GM23338 (cell line): Measurements from ENCODE around the gene GADL1. TPM values are rescaled to one million over a fixed set of nuclear protein-coding genes. Genes with fewer than 3 reads are reported as not detected.

ENCODE experiments used
- ATAC-seq: fragments of 200-7000 bp; cut with Tn5 transposase; 3 replicates; pipeline ENCODE4 v1.9.1; 2020
- DNase-seq: peaks from one replicate; pipeline ENCODE4 v3.0.0-alpha.2; 2015; ENCODE audit warnings: low spot score
- H2AFZ ChIP-seq: fragments of 200-600 bp; sonication (generic); 2 replicates; pipeline ENCODE4 v1.8.0; 2016; ENCODE audit warnings: antibody characterized with exemption, mild to moderate bottlenecking, moderate library complexity
- H3F3A ChIP-seq: fragments of 200-600 bp; sonication (generic); replicated peaks from 2 replicates; pipeline ENCODE4 v1.8.0; 2017; ENCODE audit warnings: antibody characterized with exemption, mixed run types, low read depth
- H3K27ac ChIP-seq: fragments of 200-600 bp; sonication (generic); 2 replicates; pipeline ENCODE4 v1.6.1; 2016; ENCODE audit warnings: low read depth
- H3K27me3 ChIP-seq: fragments of 200-600 bp; sonication (generic); 2 replicates; pipeline ENCODE4 v1.8.0; 2016; ENCODE audit warnings: mild to moderate bottlenecking, mixed run types, moderate library complexity; ENCODE audit not compliant: insufficient read depth
- H3K36me3 ChIP-seq: fragments of 200-600 bp; sonication (generic); 2 replicates; pipeline ENCODE4 v1.8.0; 2016; ENCODE audit warnings: mild to moderate bottlenecking; ENCODE audit not compliant: insufficient read depth
- H3K4me1 ChIP-seq: fragments of 200-600 bp; sonication (generic); 2 replicates; pipeline ENCODE4 v1.8.0; 2016; ENCODE audit warnings: mild to moderate bottlenecking, moderate library complexity; ENCODE audit not compliant: insufficient read depth
- H3K4me2 ChIP-seq: fragments of 200-600 bp; sonication (generic); 2 replicates; pipeline ENCODE4 v1.7.1; 2017; ENCODE audit warnings: mixed run types
- H3K4me3 ChIP-seq: fragments of 200-600 bp; sonication (generic); 2 replicates; pipeline ENCODE4 v1.6.1; 2016; ENCODE audit warnings: mixed run types
- H3K79me2 ChIP-seq: fragments of 200-600 bp; sonication (generic); replicated peaks from 2 replicates; pipeline ENCODE4 v1.8.0; 2017; ENCODE audit warnings: mild to moderate bottlenecking; ENCODE audit not compliant: insufficient read depth
- H3K9me2 ChIP-seq: fragments of 200-600 bp; sonication (generic); 2 replicates; pipeline ENCODE4 v1.8.0; 2017; ENCODE audit not compliant: insufficient read depth
- H4K20me1 ChIP-seq: fragments of 200-600 bp; sonication (generic); replicated peaks from 2 replicates; pipeline ENCODE4 v1.8.0; 2017; ENCODE audit warnings: mild to moderate bottlenecking; ENCODE audit not compliant: insufficient read depth
- H3K27ac Mint-ChIP-seq: 2 replicates; pipeline ENCODE4 v1.8.0; 2020; ENCODE audit warnings: inconsistent platforms, mild to moderate bottlenecking, moderate library complexity, mixed read lengths
- H3K27me3 Mint-ChIP-seq: 3 replicates; pipeline ENCODE4 v1.8.0; 2022; ENCODE audit warnings: low read depth, mild to moderate bottlenecking, moderate library complexity, mixed read lengths, inconsistent platforms; ENCODE audit not compliant: insufficient read depth, poor library complexity
- H3K36me3 Mint-ChIP-seq: 3 replicates; pipeline ENCODE4 v1.8.0; 2021; ENCODE audit warnings: low read depth, mild to moderate bottlenecking, inconsistent platforms, moderate library complexity, mixed read lengths
- H3K4me1 Mint-ChIP-seq: 3 replicates; pipeline ENCODE4 v1.8.0; 2020; ENCODE audit warnings: mild to moderate bottlenecking, inconsistent platforms, mixed read lengths
- H3K4me3 Mint-ChIP-seq: 3 replicates; pipeline ENCODE4 v1.8.0; 2021; ENCODE audit warnings: moderate library complexity, mild to moderate bottlenecking, inconsistent platforms, mixed read lengths
- H3K9me3 Mint-ChIP-seq: 3 replicates; pipeline ENCODE4 v1.8.0; 2020; ENCODE audit warnings: moderate library complexity, mild to moderate bottlenecking, inconsistent platforms, mixed read lengths
- NANOG ChIP-seq: IDR thresholded peaks from 2 replicates; pipeline ENCODE4 v1.6.1; 2016; ENCODE audit warnings: antibody characterized with exemption, borderline replicate concordance
- STAT1 ChIP-seq: IDR thresholded peaks from one replicate; pipeline ENCODE4 v1.6.1; 2016; ENCODE audit warnings: antibody characterized with exemption; ENCODE audit not compliant: unreplicated experiment
- ZNF331 ChIP-seq: fragments of 250-450 bp; sonication (Bioruptor Pico); IDR thresholded peaks from 2 replicates; pipeline ENCODE4 v1.5.0; 2020; ENCODE audit warnings: low read depth, mild to moderate bottlenecking, moderate library complexity
- polyA plus RNA-seq: library from polyadenylated mRNA; unstranded; fragments of >200 nt; fragmentation: Nextera tagmentation; extraction: Ambion mirVana; gene quantifications from 2 replicates; pipeline ENCODE4 v1.2.1, GENCODE V29; 2016
- total RNA-seq: library from RNA; depleted of rRNA; stranded (reverse); fragments of >200 nt; shearing (Covaris generic); gene quantifications from 2 replicates; pipeline ENCODE4 v1.2.3, GENCODE V29; 2014
- TF ChIP-seq, protein P1 (sequence below), 2 experiments: fragments of 200-600 bp in 1 of 2; sonication (generic) in 1 of 2; conservative IDR thresholded peaks; 2 replicates each; pipeline versions ENCODE4 v1.5.1 to v1.6.1; 2016 to 2017; ENCODE audit warnings: antibody characterized with exemption in 2 of 2, low read depth in 2 of 2, mild to moderate bottlenecking in 2 of 2, moderate library complexity in 1 of 2
- TF ChIP-seq, protein P2 (sequence below): fragments of 250-450 bp; sonication (Bioruptor Pico); IDR thresholded peaks from 2 replicates; pipeline ENCODE4 v1.5.0; 2020; ENCODE audit warnings: mild to moderate bottlenecking, moderate library complexity

GADL1 gene
- total and polyA plus RNA-seq, 2 experiments from 2014 or later: 0.35 to 0.50 TPM

DNA sequence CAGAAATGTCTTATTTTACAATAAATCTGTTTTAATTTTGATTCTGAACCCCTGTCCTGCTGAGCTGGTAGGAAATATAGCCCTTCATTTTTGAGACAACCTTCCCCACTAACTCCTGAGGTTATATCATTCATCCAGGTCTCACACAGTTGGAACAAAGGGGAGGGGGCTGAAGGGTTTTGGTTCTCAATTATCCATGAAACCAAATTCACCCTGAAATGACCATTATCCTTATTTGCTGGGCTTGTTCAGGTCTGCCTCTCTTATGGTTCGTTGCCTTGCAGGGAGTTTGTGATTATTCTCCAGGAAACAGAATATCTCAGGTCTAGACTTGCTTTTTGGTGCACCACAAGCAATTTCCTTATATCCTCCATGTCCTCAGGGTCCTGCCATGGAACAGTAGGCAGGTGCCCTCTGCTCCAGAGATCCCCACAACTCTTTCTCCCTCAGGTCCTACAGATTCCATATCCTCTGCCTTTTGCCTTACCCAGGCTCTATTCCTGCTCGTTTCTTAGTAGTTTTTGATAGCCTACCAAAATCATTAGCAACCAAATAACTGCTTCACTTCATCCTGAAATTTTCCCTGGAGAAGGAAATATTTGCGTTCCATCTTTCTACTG lies 193.6 kb downstream of the GADL1 start:
- TF ChIP-seq ZNF331 (CRISPR knock-in tag) (no peak), STAT1 (no peak), NANOG (no peak)
- TF ChIP-seq, protein P1, sequence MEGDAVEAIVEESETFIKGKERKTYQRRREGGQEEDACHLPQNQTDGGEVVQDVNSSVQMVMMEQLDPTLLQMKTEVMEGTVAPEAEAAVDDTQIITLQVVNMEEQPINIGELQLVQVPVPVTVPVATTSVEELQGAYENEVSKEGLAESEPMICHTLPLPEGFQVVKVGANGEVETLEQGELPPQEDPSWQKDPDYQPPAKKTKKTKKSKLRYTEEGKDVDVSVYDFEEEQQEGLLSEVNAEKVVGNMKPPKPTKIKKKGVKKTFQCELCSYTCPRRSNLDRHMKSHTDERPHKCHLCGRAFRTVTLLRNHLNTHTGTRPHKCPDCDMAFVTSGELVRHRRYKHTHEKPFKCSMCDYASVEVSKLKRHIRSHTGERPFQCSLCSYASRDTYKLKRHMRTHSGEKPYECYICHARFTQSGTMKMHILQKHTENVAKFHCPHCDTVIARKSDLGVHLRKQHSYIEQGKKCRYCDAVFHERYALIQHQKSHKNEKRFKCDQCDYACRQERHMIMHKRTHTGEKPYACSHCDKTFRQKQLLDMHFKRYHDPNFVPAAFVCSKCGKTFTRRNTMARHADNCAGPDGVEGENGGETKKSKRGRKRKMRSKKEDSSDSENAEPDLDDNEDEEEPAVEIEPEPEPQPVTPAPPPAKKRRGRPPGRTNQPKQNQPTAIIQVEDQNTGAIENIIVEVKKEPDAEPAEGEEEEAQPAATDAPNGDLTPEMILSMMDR (conservative IDR thresholded peaks at IDR 0.05; ENCODE audit: low read depth in 2 of 2): no peak
- TF ChIP-seq, protein P2, sequence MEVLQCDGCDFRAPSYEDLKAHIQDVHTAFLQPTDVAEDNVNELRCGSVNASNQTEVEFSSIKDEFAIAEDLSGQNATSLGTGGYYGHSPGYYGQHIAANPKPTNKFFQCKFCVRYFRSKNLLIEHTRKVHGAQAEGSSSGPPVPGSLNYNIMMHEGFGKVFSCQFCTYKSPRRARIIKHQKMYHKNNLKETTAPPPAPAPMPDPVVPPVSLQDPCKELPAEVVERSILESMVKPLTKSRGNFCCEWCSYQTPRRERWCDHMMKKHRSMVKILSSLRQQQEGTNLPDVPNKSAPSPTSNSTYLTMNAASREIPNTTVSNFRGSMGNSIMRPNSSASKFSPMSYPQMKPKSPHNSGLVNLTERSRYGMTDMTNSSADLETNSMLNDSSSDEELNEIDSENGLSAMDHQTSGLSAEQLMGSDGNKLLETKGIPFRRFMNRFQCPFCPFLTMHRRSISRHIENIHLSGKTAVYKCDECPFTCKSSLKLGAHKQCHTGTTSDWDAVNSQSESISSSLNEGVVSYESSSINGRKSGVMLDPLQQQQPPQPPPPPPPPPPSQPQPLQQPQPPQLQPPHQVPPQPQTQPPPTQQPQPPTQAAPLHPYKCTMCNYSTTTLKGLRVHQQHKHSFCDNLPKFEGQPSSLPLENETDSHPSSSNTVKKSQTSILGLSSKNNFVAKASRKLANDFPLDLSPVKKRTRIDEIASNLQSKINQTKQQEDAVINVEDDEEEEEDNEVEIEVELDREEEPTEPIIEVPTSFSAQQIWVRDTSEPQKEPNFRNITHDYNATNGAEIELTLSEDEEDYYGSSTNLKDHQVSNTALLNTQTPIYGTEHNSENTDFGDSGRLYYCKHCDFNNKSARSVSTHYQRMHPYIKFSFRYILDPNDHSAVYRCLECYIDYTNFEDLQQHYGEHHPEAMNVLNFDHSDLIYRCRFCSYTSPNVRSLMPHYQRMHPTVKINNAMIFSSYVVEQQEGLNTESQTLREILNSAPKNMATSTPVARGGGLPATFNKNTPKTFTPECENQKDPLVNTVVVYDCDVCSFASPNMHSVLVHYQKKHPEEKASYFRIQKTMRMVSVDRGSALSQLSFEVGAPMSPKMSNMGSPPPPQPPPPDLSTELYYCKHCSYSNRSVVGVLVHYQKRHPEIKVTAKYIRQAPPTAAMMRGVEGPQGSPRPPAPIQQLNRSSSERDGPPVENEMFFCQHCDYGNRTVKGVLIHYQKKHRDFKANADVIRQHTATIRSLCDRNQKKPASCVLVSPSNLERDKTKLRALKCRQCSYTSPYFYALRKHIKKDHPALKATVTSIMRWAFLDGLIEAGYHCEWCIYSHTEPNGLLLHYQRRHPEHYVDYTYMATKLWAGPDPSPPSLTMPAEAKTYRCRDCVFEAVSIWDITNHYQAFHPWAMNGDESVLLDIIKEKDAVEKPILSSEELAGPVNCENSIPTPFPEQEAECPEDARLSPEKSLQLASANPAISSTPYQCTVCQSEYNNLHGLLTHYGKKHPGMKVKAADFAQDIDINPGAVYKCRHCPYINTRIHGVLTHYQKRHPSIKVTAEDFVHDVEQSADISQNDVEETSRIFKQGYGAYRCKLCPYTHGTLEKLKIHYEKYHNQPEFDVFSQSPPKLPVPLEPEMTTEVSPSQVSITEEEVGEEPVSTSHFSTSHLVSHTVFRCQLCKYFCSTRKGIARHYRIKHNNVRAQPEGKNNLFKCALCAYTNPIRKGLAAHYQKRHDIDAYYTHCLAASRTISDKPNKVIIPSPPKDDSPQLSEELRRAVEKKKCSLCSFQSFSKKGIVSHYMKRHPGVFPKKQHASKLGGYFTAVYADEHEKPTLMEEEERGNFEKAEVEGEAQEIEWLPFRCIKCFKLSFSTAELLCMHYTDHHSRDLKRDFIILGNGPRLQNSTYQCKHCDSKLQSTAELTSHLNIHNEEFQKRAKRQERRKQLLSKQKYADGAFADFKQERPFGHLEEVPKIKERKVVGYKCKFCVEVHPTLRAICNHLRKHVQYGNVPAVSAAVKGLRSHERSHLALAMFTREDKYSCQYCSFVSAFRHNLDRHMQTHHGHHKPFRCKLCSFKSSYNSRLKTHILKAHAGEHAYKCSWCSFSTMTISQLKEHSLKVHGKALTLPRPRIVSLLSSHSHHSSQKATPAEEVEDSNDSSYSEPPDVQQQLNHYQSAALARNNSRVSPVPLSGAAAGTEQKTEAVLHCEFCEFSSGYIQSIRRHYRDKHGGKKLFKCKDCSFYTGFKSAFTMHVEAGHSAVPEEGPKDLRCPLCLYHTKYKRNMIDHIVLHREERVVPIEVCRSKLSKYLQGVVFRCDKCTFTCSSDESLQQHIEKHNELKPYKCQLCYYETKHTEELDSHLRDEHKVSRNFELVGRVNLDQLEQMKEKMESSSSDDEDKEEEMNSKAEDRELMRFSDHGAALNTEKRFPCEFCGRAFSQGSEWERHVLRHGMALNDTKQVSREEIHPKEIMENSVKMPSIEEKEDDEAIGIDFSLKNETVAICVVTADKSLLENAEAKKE (CRISPR knock-in tag): no peak
- H4K20me1 ChIP-seq: no peaks in the 10 kb centered on the region
- H3K4me2 ChIP-seq: no peak overlapping the region
- no peak overlapping the region for H3K4me3 ChIP-seq
- Mint-ChIP-seq H3K36me3 (peaks cover 48% of the 10 kb centered on the region), H3K9me3 (peaks cover 39% of the 10 kb centered on the region), H3K4me1 (peaks cover 30% of the 10 kb centered on the region), H3K27me3 (no peaks in the 10 kb centered on the region), H3K4me3 (no peak overlapping the region), H3K27ac (no peak overlapping the region)
- H3K27ac ChIP-seq: no peak overlapping the region
- peaks cover 4% of the 10 kb centered on the region for H3K36me3 ChIP-seq
- H3K27me3 ChIP-seq: no peaks in the 10 kb centered on the region
- peaks cover 12% of the 10 kb centered on the region; the same call in 1 of the 2 replicates for H3K9me2 ChIP-seq
- H2AFZ ChIP-seq: no peak overlapping the region
- no peaks in the 10 kb centered on the region for H3F3A ChIP-seq
- H3K79me2 ChIP-seq: no peaks in the 10 kb centered on the region
- DNase-seq (no peak), ATAC-seq (no peak)
- H3K4me1 ChIP-seq: peaks cover 25% of the 10 kb centered on the region
